HCEC 1CT (cell line): ENCODE data around the gene SHISA9.
"Not testable (repeated sequence)": the region's sequence is repeated elsewhere in the genome, so short reads cannot be mapped to it uniquely, and the experiment has no call there.

ENCODE experiments used
- DNase-seq: peaks from one replicate; pipeline ENCODE4 v3.0.0-alpha.2; 2017

The SHISA9 gene

DNA sequence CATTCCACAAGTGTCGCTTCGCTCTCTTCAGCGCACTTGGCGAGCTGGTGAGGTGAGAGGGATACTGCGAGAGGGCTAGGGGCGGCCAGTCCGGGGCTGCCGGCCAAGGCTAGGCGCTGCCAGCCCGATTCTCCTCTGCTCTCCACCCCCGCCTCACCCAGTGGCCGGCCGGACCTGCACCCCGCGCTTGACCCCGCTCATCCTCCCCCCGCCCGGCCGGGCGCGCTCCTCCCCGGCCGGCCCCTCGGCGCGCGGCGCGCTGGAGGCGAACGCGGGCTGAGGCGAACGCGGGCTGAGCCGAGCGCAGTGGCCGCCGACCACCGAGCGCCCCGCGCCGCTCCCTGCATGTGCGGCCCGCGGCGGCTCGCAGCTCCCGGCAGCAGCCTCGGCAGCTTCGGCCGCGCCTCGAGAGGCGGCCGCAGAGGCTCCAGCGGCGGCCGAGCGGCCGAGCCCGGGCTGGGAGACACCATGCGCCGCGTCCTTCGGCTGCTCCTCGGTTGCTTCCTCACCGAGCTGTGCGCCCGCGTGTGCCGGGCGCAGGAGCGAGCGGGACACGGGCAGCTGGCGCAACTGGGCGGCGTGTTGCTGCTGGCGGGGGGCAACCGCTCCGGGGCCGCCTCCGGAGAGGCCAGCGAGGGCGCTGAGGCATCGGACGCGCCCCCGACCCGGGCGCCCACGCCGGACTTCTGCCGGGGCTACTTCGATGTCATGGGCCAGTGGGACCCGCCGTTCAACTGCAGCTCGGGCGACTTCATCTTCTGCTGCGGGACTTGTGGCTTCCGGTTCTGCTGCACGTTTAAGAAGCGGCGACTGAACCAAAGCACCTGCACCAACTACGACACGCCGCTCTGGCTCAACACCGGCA lies at the start of gene SHISA9:
SHISA9 (plus strand) TSS at position 2 of the 865 bp plus-strand sequence.
- no peak for DNase-seq

DNA sequence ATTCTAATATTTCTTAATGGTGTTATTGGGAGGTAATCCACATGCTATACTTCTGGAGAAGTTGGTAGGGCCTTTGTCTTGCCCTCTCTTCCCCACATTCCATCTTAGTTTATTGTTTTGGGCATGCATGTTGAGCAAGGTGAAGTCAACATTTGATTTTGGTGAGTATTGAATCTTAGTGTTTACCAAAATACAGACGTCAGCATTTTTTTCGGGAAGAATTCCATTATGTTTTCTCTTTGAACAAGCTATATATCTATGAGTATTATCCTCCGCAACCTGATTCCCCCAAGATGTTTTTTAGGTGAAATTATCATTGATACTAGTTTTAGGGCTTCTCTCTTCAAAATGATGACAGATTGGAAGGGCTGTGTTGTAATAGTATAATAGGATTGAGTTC lies 47.4 kb upstream of the SHISA9 start:
- DNase-seq, result no peak

DNA sequence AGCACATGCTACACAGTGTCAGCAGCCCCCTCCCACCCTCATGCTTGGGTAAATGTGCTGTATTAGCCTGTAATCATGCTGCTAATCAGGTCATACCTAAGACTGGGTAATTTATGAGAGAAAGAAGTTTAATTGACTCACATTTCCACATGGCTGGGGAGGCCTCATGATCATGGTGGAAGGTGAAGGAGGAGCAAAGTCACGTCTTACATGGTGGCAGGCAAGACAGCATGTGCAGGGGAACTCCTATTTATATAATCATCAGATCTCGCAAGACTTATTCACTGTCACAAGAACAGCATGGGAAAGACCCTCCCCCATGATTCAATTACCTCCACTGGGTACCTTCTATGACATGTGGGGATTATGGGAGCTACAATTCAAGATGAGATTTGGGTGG lies 44.0 kb upstream of the SHISA9 start:
- DNase-seq, result not testable (repeated sequence)

DNA sequence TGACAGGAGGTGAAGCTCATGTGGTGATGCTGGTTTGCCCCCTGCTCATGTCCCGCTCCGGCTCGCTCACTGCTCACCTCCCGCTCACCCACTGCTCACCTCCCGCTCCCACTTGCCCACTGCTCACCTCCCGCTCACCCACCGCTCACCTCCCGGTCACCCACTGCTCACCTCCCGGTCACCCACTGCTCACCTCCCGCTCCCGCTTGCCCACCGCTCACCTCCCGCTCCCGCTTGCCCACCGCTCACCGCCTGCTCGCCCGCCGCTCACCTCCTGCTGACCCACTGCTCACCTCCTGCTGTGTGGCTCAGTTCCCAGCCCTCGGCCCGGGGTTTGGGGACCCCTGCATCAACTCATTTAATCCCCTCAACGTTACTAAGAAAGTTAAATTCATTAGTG lies 39.1 kb upstream of the SHISA9 start:
- DNase-seq, result no peak

DNA sequence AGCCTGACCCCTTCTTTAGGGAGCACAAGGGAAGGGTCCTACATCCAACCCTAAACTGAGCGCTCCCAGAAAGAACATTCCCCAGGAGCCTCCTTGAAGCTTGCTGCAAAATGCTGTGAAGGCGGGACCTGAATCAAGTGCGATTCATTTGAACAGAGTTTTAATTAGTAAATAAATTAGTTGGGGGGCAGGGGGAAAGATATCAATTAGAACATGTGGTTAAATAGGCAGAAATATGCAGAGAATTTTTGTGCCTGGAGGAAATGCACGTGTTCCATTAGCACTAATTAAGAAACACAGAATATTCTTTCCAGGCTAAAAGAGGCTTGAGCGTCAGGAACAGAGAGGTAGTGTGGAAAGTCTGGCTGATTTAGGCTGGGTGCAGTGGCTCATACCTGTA lies 38.5 kb upstream of the SHISA9 start:
- DNase-seq, result no peak

DNA sequence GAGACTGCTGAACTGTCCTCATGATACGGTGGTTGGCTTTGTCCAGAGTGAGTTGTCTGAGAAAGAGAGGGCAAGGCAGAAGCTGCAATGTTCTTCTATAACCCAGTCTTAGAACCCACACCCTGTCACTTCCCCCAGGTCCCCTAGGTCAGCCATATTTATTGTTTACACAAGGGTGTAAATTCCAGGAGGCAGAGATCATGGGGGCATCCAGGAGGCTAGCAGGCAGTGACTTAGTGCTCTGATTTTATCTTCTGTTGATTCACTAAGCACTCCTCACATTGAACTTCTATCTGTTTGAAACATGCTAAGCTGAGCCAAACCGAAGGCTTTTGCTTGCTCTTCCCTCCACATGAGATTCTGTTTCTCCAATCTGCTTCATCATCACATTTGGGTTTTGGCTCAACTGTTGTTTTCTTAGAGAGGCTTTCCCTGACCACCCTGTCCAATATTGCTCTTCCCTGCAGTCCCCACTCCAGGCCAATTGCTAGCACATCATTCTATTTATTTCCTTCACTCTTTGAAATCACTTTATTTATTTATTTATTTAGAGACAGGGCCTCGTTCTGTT lies 34.3 kb upstream of the SHISA9 start:
- no peak for DNase-seq

DNA sequence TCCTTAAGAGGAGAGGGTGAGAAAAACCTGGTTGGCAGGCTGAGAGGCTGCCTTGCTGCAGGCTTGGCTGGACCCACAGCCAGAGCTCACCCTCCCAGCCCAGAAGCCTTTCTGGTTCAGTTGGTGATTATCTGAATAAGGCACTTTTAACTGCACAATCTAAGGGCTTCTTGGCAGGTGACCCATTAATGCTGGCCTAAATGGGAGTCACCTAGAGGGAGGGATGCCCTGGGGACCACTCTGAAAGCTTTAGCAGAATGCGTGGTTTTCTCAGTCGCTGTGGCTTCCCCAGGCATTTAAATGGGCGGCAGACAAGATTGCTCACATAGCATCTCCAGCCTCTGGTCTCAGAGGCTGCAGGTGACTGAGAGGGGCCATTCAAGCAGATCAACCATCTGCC lies 33.2 kb upstream of the SHISA9 start:
- no peak for DNase-seq

DNA sequence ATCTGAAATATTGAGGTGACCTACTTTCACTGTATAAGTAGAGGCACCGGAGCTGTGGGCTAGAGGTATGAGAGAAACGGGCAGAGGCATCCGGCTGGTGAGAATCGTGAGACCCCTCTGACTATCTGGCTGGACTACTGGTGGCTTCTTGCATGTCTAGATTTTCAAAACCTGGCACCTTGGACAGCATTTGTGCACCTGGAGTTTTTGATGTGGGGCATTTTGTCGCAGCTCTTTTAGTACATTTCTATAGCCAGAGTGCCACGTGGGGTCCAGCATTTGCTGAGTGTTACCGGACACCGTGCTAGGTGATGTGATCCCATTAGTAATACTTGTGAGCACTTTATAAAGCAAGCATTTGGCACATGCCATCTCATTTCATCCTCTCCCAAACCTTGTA lies 32.6 kb upstream of the SHISA9 start:
- no peak for DNase-seq

DNA sequence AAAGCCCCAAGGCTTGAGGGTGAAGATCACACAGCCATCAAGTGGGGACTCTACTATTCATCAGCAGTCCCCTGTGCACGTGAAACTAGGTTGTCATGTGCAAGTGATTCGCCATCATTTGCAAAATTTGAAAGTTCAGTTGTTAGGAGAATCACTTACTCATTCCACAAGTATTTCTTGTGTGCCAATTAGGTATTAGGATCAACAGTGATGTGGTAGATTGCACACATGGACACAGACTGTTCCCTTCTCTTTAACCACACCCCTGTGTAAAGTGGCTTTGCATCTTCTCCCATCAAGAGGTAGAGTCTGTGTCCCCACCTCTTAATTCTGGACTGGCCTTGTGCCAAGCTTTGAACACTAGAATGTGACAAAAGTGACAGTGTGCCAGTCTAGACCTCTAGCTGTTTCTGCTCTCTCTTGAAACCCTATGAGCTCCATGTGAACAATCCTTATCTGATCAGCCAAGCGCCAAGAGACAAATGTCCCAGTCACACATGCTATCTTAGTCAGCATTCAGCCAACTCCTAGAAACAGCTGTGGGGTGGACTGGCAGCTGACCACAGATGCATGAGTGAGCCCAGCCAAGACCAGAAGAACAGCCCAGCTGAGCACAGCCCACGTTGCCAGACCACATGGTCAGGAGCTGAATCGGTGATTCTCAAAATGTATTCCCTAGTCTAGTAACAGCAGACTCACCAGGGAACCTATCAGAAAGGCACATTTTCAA lies 31.5 kb upstream of the SHISA9 start:
- DNase-seq, result no peak

DNA sequence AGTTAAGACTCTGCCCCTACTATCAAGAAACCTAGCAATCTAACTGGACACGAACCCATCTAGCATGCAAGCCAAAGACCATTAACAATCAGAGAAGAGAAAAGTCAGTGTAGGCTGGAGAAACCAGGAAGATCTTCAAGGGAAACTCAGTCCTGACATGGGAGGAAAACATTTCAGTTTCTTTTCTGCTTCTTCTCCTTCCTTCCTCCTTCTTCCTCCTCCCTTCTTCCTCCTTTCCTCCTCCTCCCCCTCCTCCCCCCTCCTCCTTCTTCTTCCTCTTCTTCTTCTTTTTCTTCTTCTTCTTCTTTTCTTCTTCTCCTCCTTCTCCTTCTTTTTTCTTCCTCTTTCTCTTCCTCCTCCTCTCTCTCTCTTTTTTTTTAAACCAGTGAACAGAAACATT lies 29.6 kb upstream of the SHISA9 start:
- no peak for DNase-seq

DNA sequence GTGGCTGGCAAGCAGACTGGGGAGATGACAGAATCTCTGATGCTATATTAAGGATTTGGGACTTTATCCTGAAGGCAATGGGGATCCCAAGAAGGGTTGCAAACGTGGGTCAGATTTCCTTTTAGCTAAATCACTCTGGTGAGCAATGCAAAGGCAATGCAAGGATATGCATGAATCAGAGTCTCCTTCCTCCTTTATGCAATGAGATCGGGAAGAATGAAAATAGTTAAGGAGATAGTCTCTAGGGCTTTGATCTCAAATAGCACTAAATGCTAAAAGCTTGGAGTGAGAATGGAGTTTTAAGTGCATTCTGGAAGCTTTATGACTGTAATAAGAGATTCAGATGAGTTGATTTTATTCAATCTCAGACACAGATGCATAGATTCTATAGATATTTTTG lies 27.2 kb upstream of the SHISA9 start:
- DNase-seq, result peak; percentile 60

DNA sequence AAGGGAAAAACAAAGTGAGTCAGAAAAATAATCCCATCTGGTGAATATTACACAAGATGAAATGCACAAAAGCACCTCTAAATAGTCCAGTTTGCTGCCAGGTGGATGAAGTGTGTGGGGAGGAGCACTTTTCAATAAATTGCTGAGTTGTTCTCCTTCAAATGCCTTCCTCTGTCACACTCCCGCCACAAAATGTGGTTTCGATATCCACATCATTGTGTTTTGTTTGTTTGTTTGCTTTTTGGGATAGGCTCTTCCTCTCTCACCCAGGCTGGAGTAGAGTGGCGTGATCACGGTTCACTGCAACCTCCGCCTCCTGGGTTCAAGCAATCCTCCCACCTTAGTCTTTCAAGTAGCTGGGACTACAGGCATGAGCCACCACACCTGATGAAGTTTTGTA lies 24.6 kb upstream of the SHISA9 start:
- DNase-seq, result no peak

DNA sequence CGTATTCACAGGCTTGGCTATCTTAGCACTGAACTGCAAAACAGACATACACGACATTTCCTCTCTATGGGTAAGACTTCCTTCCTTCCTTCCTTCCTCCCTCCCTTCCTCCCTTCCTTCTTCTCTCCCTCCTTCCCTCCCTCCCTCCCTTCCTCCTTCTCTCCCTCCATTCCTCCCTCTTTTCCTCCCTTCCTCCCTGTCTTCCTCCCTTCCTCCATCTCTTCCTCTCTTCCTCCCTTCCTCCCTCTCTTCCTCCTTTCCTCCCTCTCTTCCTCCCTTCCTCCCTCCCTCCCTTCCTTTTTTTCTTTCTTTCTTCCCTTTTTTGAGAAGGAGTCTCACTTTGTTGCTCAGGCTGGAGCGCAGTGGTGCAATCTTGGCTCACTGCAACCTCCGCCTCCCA lies 22.4 kb upstream of the SHISA9 start:
- no peak for DNase-seq

DNA sequence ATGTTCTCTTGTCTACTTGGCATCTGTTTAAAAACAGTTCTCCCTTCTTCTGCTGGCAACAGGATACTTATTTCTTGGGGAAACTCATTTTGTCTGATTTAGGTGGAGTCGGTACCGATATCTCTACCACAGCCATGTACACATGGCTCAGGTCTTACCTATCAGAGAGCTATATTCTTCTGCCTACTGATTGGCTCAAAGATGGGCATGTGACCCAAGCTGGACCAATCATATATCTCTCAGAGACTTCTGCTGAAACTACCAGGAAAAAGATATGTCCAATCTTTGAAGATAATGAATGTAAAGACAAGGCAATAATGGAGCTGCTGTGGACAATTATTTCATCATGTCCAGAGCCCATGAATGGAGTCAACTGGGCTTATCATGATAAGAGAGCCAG lies 21.6 kb upstream of the SHISA9 start:
- DNase-seq, result no peak

DNA sequence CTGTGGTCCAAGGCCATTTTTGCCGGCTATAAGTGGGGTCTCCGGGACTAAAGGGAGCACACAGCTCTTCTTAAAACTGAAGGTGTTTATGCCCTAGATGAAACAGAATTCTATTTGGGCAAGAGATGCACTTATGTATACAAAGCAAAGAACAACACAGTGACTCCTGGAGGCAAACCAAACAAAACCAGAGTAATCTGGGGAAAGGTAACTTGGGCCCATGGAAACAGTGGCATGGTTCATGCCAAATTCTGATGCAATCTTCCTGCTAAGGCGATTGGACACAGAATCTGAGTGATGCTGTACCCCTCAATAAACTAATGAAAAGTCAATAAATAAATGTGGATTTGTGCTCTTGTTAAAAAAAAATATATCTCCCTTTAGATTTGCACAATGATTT lies 20.2 kb upstream of the SHISA9 start:
- DNase-seq, result no peak

DNA sequence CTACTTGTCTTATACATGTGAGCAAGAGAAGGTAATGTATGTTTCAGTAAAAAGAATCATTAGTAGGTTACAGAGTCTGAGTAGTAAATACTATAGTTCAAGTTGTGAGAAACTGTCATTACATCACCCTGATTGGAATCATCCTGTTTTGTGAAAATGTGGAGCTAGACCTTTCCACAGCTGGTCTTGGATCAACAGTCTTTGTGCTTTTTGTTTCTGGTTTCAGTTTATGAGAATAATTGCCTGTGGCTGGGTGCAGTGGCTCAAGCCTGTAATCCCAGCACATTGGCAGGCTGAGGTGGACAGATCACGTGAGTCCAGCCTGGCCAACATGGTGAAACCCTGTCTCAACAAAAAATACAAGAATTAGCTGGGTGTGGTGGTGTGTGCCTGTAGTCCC lies 19.7 kb upstream of the SHISA9 start:
- DNase-seq, result no peak

DNA sequence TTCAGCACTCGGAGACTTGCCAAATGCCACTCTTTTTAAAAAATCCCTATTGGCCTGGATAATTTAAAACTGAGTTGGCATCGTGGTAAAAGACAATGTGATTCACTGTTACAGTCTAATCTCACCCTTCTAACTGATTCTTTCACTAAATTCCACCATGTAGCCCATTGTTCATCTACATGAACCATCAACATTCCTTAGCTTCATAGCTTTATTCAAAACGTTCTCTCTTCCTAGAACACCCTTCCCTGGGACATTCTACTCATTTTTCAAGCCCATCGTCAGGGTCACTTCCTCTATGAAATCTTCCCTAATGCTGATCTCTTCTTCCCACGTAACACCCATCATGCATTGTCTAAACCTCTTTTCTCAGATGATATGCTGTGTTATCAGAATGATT lies 15.7 kb upstream of the SHISA9 start:
- DNase-seq, result no peak

DNA sequence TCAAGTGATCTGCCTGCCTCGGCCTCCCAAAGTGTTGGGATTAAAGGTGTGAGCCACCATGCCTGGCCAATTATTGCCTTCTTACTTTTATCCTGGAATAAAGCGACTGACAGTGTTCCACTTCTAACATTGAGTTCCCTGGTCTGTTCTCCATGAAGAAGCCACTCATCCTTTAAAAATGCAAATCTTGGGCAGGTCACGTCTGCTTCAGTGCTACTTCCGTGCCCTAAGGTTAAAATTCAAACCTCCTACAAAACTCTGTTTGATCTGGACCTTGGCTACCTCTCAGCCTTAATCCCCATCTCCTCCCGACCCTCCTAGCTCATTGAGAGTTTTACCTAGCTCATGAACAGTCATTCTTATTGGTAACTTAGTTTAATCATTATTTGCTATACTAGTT lies 9.6 kb upstream of the SHISA9 start:
- DNase-seq, result no peak

DNA sequence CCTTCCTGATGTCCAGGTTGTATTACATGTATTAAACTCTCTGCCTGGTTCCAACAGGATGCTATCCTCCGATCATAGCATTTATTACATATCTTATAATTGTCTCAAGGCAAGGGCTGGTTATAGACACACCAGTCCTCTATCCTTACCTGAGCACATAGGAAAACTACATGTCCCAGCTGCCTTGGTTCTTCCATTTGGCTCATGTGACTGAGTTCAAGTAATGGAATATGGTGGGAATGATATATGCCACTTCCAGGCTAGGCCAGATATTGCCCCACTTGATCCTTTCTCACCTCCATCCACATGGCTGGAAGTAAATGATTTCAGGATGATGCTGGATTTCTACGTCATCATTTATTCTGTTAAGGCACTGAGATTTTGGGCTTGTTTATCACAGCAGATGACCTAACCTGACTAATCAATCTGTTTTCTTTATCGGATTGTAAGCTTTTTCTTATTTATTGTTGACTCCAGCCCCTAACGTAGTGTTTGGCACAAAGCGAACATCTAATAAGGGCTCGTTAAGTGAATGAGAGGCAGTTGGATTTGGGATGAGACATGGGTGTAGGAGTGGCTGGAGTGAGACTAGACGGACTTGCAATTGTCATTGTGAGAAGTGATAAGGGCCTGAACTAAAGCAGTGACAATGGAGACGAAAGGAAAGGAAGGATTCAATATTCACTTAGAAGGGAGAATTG lies 8.2 kb upstream of the SHISA9 start:
- no peak for DNase-seq

DNA sequence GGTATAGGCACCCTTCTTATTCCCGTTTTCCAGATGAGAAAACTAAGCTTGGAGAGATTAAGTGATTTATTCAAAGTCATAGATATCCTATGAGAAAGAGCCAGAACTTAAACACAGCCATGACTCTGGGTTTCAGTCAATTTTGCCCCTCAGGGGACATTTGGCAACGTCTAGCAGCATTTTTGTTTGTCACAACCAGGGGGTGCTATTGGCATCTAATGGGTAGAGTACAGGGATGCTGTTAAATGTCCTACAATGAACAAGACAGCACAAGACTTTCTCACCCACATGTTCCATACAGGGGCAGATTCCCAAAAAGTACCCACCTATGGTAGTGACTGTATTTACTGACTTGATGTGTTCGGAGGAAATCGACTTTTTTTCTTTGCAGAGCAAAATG lies 4.8 kb upstream of the SHISA9 start:
- peak; percentile 15 for DNase-seq

DNA sequence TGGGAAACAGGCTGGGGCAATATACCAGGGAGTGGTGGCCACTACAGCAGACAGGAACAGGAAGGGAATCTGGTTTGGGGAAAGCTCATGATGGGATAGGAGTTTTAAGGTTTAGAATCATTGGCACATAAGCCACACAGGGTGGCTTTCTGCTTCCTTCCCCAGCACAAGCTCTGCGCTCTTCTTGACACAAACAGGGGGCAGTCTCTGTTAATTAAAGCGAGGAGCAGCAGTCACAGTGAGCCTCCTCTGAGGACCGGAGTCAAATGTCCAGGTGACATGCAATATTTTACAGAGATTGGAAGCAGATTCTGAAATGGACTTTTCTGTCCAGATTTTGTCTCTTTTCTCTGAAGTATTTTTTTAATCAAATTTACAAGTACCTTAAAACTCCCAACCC lies 2.8 kb upstream of the SHISA9 start:
- DNase-seq, result no peak

DNA sequence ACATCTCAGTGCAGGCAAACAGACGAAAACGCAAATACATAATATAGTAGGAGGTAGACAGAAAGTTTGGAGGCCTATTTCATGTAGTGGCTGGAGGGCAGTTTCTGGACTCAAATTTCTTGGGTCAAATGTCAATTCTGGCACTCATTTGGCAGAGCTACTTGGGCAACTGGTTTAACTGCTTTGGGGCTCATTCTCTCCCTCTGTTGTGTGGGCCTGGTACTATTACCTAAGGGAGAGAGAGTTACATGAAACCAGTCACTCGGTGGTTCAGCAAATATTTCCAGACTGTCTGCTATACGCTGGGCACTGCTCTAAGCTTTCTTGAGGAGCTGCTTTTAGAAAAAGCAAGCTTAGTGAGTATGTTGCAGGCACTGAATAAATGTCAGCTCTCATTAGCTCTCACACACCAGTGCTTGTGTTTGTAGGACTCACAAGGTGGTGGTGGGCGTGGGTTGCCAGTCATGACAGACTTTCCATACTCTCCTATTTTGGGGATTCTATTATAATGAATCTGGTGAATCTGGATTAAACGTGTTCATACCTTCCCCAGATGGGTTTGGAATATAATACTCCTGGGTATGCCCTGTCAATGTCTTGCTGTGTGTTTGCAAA lies 1.8 kb upstream of the SHISA9 start:
- no peak for DNase-seq

DNA sequence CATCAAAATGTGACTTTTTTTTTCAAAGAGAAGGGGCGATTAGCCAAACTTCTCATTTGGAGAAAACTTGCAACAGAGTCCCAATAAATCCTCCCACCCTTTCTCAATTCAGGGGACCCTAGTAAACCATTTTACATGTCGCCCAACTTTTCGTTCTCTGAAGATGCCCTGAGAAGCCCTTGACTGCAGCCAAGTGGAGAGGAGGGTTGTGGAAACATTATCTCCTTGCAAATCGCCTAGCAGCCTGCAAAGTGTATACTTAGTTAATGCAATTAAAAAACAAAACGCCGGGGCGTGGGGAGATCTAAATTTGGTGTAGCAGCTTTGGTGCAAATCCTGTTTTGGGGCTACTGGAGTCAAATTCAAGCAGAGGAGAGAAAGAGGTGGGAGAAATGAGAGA lies 1.2 kb upstream of the SHISA9 start:
- no peak for DNase-seq
